Umbilical cord (tissue), 2 donors: ENCODE data around the gene LY6G6F. TPM values are rescaled to one million over a fixed set of nuclear protein-coding genes. Genes with fewer than 3 reads are reported as not detected.

Experiments
- DNase-seq: peaks from one replicate; pipeline ENCODE4 v3.0.0-alpha.2; 2015; ENCODE audit warnings: low spot score
- total RNA-seq: library from RNA; depleted of rRNA; stranded (reverse); fragments of >200 nt; gene quantifications from one replicate; pipeline ENCODE4 v1.2.3, GENCODE V29; 2014; ENCODE audit warnings: low replicate concordance; ENCODE audit not compliant: insufficient read depth

The LY6G6F gene
- total RNA-seq, 1 donor from 2014 or later, result not detected

GRCh38 chr6:31737315-31737990 lies 30.8 kb downstream of the LY6G6F start:
- peak; percentile 66 for DNase-seq

- DNase-seq, result peak; percentile 93
Observed at GRCh38 chr6:31737991-31738979, 31.6 kb downstream of the LY6G6F start.

- DNase-seq, result peak; percentile 100
Observed at GRCh38 chr6:31739639-31740396, 33.2 kb downstream of the LY6G6F start, which contains the start of gene MSH5. TSS of gene MSH5 (plus strand) at chr6:31740005. CDS start at chr6:31740467, 462 bp downstream.

- DNase-seq, result no peak
Observed at GRCh38 chr6:31740397-31741223, 33.9 kb downstream of the LY6G6F start.

GRCh38 chr6:31741815-31742214 lies 35.1 kb downstream of the LY6G6F start:
- no peak for DNase-seq

GRCh38 chr6:31742894-31743293 lies 36.2 kb downstream of the LY6G6F start:
- DNase-seq, result no peak

- no peak for DNase-seq
Observed at GRCh38 chr6:31744422-31744821, 37.8 kb downstream of the LY6G6F start.

GRCh38 chr6:31749301-31750036 lies 42.8 kb downstream of the LY6G6F start:
- no peak for DNase-seq

GRCh38 chr6:31750411-31751022 lies 43.9 kb downstream of the LY6G6F start:
- DNase-seq, result no peak

GRCh38 chr6:31752739-31753319 lies 46.2 kb downstream of the LY6G6F start:
- DNase-seq, result no peak

- DNase-seq, result no peak
Observed at GRCh38 chr6:31758281-31758680, 51.6 kb downstream of the LY6G6F start.

Other genes with a start within 250 kb of the LY6G6F start
- gene MICB, start 208.7 kb upstream of the LY6G6F start, total RNA-seq, result 0.24 TPM
- gene MCCD1, start 177.9 kb upstream of the LY6G6F start, total RNA-seq, result not detected
- gene DDX39B, start 164.9 kb upstream of the LY6G6F start, total RNA-seq, result 185 TPM
- 3.6 TPM for gene ATP6V1G2, start 160.3 kb upstream of the LY6G6F start, total RNA-seq
- gene NFKBIL1, start 159.3 kb upstream of the LY6G6F start, total RNA-seq, result 28.6 TPM
- gene LTA, start 134.6 kb upstream of the LY6G6F start, total RNA-seq, result not detected
- 1.4 TPM for gene TNF, start 131.3 kb upstream of the LY6G6F start, total RNA-seq
- gene LTB, start 124.4 kb upstream of the LY6G6F start, total RNA-seq, result 0.96 TPM
- not detected for gene LST1, start 120.6 kb upstream of the LY6G6F start, total RNA-seq
- not detected for gene NCR3, start 113.9 kb upstream of the LY6G6F start, total RNA-seq
- gene AIF1, start 91.6 kb upstream of the LY6G6F start, total RNA-seq, result 63.6 TPM
- 21.4 TPM for gene PRRC2A, start 86.2 kb upstream of the LY6G6F start, total RNA-seq
- 58.7 TPM for gene BAG6, start 54.2 kb upstream of the LY6G6F start, total RNA-seq
- not detected for gene APOM, start 51.0 kb upstream of the LY6G6F start, total RNA-seq
- 24.1 TPM for gene C6orf47, start 46.1 kb upstream of the LY6G6F start, total RNA-seq
- gene GPANK1, start 41.9 kb upstream of the LY6G6F start, total RNA-seq, result 9.6 TPM
- 36.6 TPM for gene CSNK2B, start 40.8 kb upstream of the LY6G6F start, total RNA-seq
- gene LY6G5B, start 36.9 kb upstream of the LY6G6F start, total RNA-seq, result 1.2 TPM
- gene LY6G5C, start 25.8 kb upstream of the LY6G6F start, total RNA-seq, result 0.48 TPM
- gene ABHD16A, start 3.5 kb upstream of the LY6G6F start, total RNA-seq, result 33.7 TPM
- gene LY6G6D, start 8.5 kb downstream of the LY6G6F start, total RNA-seq, result not detected
- gene LY6G6C, start 14.9 kb downstream of the LY6G6F start, total RNA-seq, result 3.1 TPM
- 3.1 TPM for gene MPIG6B, start 16.5 kb downstream of the LY6G6F start, total RNA-seq
- 87.4 TPM for gene DDAH2, start 22.4 kb downstream of the LY6G6F start, total RNA-seq
- 203 TPM for gene CLIC1, start 29.7 kb downstream of the LY6G6F start, total RNA-seq
- 8.2 TPM for gene MSH5, start 33.1 kb downstream of the LY6G6F start, total RNA-seq
- gene SAPCD1, start 55.8 kb downstream of the LY6G6F start, total RNA-seq, result not detected
- not detected for gene VWA7, start 70.5 kb downstream of the LY6G6F start, total RNA-seq
- 18.8 TPM for gene VARS1, start 88.9 kb downstream of the LY6G6F start, total RNA-seq
- gene LSM2, start 100.1 kb downstream of the LY6G6F start, total RNA-seq, result 28.9 TPM
- 1.4 TPM for gene HSPA1L, start 108.4 kb downstream of the LY6G6F start, total RNA-seq
- gene HSPA1A, start 108.7 kb downstream of the LY6G6F start, total RNA-seq, result 84.7 TPM
- 37.3 TPM for gene HSPA1B, start 120.9 kb downstream of the LY6G6F start, total RNA-seq
- 47.9 TPM for gene NEU1, start 156.0 kb downstream of the LY6G6F start, total RNA-seq
- gene SLC44A4, start 172.1 kb downstream of the LY6G6F start, total RNA-seq, result 0.96 TPM
- gene EHMT2, start 190.8 kb downstream of the LY6G6F start, total RNA-seq, result 33.9 TPM
- gene ZBTB12, start 195.2 kb downstream of the LY6G6F start, total RNA-seq, result 1.9 TPM
- gene C2, start 220.9 kb downstream of the LY6G6F start, total RNA-seq, result 27.0 TPM
- 34.7 TPM for gene CFB, start 239.2 kb downstream of the LY6G6F start, total RNA-seq